ENCODE results near the gene CSE1L.
"Not testable (repeated sequence)": the region's sequence is repeated elsewhere in the genome, so short reads cannot be mapped to it uniquely, and the experiment has no call there.

CSE1L gene

GRCh38 chr20:49133571-49133970, 87.5 kb downstream of the CSE1L start:
- no peak overlapping the region for H2AFZ ChIP-seq (ENCODE audit: low read depth, low read length)
- H3K4me1 ChIP-seq (ENCODE audit: control insufficient read depth, insufficient read depth, low read depth, low read length): peaks cover 3% of the 10 kb centered on the region
- H2BK120ac ChIP-seq (ENCODE audit: low read depth, low read length): no peak overlapping the region
- H3K23ac ChIP-seq (ENCODE audit: low read length in 2 of 2): no peak overlapping the region
- no peak overlapping the region for H4K8ac ChIP-seq (ENCODE audit: low read length)
- no peaks in the 10 kb centered on the region for H3K27me3 ChIP-seq (ENCODE audit: control insufficient read depth in 1 of 2, insufficient read depth in 1 of 2, low read length in 2 of 2)
- no peak overlapping the region for H2BK15ac ChIP-seq (ENCODE audit: low read depth, poor library complexity, severe bottlenecking)
- no peak overlapping the region for H3K27ac ChIP-seq (ENCODE audit: low read length, poor library complexity, severe bottlenecking)
- H3K36me3 ChIP-seq (ENCODE audit: control insufficient read depth in 1 of 2, insufficient read depth in 2 of 2, low read depth in 1 of 2, low read length in 2 of 2): peaks cover 22 to 62% of the 10 kb centered on the region in 2 experiments
- no peak overlapping the region for H3K18ac ChIP-seq (ENCODE audit: low read depth in 1 of 2, low read length in 2 of 2)
- H3K9ac ChIP-seq (ENCODE audit: low read length): no peak overlapping the region
- H3K9me3 ChIP-seq (ENCODE audit: control insufficient read depth, low read length): no peaks in the 10 kb centered on the region
- whole genome bisulfite sequencing: 83% methylated on average over 2 of the region's 3 CpGs
- no peak overlapping the region for H2BK12ac ChIP-seq (ENCODE audit: low read length in 2 of 2)
- DNase-seq: no peak
- H3K4ac ChIP-seq (ENCODE audit: low read depth in 1 of 2, low read length in 2 of 2): no peak overlapping the region
- H3K14ac ChIP-seq (ENCODE audit: low read length in 2 of 2): no peak overlapping the region
- no peak overlapping the region for H4K91ac ChIP-seq (ENCODE audit: low read length)
- no peak overlapping the region for H2BK5ac ChIP-seq (ENCODE audit: low read depth, low read length, poor library complexity, severe bottlenecking)
- no peak overlapping the region for H3K4me2 ChIP-seq (ENCODE audit: low read length, poor library complexity, severe bottlenecking)
- H3K79me1 ChIP-seq (replicated peaks; ENCODE audit: low read length, poor library complexity, severe bottlenecking): peaks cover 32% of the 10 kb centered on the region
- H3K4me3 ChIP-seq (ENCODE audit: insufficient read depth in 1 of 2, low read depth in 1 of 2, low read length in 2 of 2): no peak overlapping the region
- H2AK5ac ChIP-seq (ENCODE audit: low read length, severe bottlenecking): no peak overlapping the region

DNA sequence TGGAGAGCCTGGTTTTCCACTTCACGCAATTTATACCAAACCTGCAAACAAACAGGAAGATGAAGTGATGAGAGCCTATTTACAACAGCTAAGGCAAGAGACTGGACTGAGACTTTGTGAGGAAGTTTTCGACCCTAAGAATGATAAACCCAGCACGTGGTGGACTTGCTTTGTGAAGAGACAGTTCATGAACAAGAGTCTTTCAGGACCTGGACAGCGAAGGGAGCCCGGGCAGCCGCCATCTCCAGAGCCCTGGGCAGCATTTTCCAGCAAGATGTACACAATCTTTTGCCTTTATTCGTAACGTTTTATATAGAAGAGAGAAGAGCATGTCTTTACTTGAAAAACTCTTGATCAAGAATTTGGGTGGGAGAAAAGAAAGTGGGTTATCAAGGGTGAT, 88.7 kb downstream of the CSE1L start:
- not testable (repeated sequence) for H3K14ac ChIP-seq (ENCODE audit: low read length in 2 of 2); H4K91ac ChIP-seq (ENCODE audit: low read length); H2BK15ac ChIP-seq (ENCODE audit: low read depth, poor library complexity, severe bottlenecking); H2AFZ ChIP-seq (ENCODE audit: low read depth, low read length); H3K23ac ChIP-seq (ENCODE audit: low read length in 2 of 2); H3K27ac ChIP-seq (ENCODE audit: low read length, poor library complexity, severe bottlenecking); H3K9me3 ChIP-seq (ENCODE audit: control insufficient read depth, low read length); H2BK5ac ChIP-seq (ENCODE audit: low read depth, low read length, poor library complexity, severe bottlenecking); DNase-seq; H3K27me3 ChIP-seq (ENCODE audit: control insufficient read depth in 1 of 2, insufficient read depth in 1 of 2, low read length in 2 of 2); H3K18ac ChIP-seq (ENCODE audit: low read depth in 1 of 2, low read length in 2 of 2); H2BK12ac ChIP-seq (ENCODE audit: low read length in 2 of 2); H2AK5ac ChIP-seq (ENCODE audit: low read length, severe bottlenecking); H3K4me3 ChIP-seq (ENCODE audit: insufficient read depth in 1 of 2, low read depth in 1 of 2, low read length in 2 of 2); H3K4me1 ChIP-seq (ENCODE audit: control insufficient read depth, insufficient read depth, low read depth, low read length); H4K8ac ChIP-seq (ENCODE audit: low read length); H3K9ac ChIP-seq (ENCODE audit: low read length); H3K4me2 ChIP-seq (ENCODE audit: low read length, poor library complexity, severe bottlenecking); H2BK120ac ChIP-seq (ENCODE audit: low read depth, low read length); H3K4ac ChIP-seq (ENCODE audit: low read depth in 1 of 2, low read length in 2 of 2)
- peaks cover 30% of the 10 kb centered on the region for H3K79me1 ChIP-seq (replicated peaks; ENCODE audit: low read length, poor library complexity, severe bottlenecking)
- H3K36me3 ChIP-seq (ENCODE audit: control insufficient read depth in 1 of 2, insufficient read depth in 2 of 2, low read depth in 1 of 2, low read length in 2 of 2): peaks cover 22 to 59% of the 10 kb centered on the region in 2 experiments
- 97% methylated on average over 7 of the region's 8 CpGs for WGBS

GRCh38 chr20:49136817-49137571, 90.9 kb downstream of the CSE1L start:
- Histone ChIP-seq H3K18ac (ENCODE audit: low read depth in 1 of 2, low read length in 2 of 2) (no peak overlapping the region), H3K23ac (ENCODE audit: low read length in 2 of 2) (no peak overlapping the region), H3K79me1 (replicated peaks; ENCODE audit: low read length, poor library complexity, severe bottlenecking) (peaks cover 21% of the 10 kb centered on the region), H3K4ac (ENCODE audit: low read depth in 1 of 2, low read length in 2 of 2) (no peak overlapping the region), H2AFZ (ENCODE audit: low read depth, low read length) (no peak overlapping the region), H3K36me3 (ENCODE audit: control insufficient read depth in 1 of 2, insufficient read depth in 2 of 2, low read depth in 1 of 2, low read length in 2 of 2) (peaks cover 20 to 39% of the 10 kb centered on the region in 2 experiments), H3K4me1 (ENCODE audit: control insufficient read depth, insufficient read depth, low read depth, low read length) (peaks cover 3% of the 10 kb centered on the region), H4K91ac (ENCODE audit: low read length) (no peak overlapping the region), H3K9ac (ENCODE audit: low read length) (no peak overlapping the region), H3K4me3 (ENCODE audit: insufficient read depth in 1 of 2, low read depth in 1 of 2, low read length in 2 of 2) (no peak overlapping the region), H3K9me3 (ENCODE audit: control insufficient read depth, low read length) (no peaks in the 10 kb centered on the region), H2BK5ac (ENCODE audit: low read depth, low read length, poor library complexity, severe bottlenecking) (no peak overlapping the region), H3K27me3 (ENCODE audit: control insufficient read depth in 1 of 2, insufficient read depth in 1 of 2, low read length in 2 of 2) (no peaks in the 10 kb centered on the region), H2BK15ac (ENCODE audit: low read depth, poor library complexity, severe bottlenecking) (no peak overlapping the region), H3K4me2 (ENCODE audit: low read length, poor library complexity, severe bottlenecking) (no peak overlapping the region), H2BK120ac (ENCODE audit: low read depth, low read length) (no peak overlapping the region), H2AK5ac (ENCODE audit: low read length, severe bottlenecking) (no peak overlapping the region), H3K27ac (ENCODE audit: low read length, poor library complexity, severe bottlenecking) (no peak overlapping the region), H4K8ac (ENCODE audit: low read length) (peak overlapping the region; percentile 39), H2BK12ac (ENCODE audit: low read length in 2 of 2) (no peak overlapping the region), H3K14ac (ENCODE audit: low read length in 2 of 2) (no peak overlapping the region)
- no peak for DNase-seq
- 98% methylated on average over 14 of the region's 15 CpGs for WGBS

DNA sequence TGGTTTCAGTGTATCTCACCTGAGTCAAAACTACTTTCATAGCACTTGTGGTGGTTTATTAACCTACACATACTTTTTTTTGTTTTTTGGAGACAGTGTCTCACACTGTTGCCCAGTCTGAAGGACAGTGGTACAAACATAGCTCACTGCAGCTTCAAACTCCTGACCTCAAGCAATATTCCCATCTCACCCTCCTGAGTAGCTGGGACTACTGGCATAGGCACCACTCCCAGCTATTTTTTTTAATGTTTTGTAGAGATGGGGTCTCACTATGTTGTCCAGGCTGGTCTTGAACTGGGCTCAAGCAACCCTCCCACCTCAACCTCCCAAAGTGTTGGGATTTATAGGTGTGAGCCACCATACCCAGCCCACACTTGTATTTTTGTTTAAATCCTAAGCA, 92.3 kb downstream of the CSE1L start:
- no peak overlapping the region for H3K4ac ChIP-seq (ENCODE audit: low read depth in 1 of 2, low read length in 2 of 2)

More for the DNA sequence above, 92.3 kb downstream of the CSE1L start:
- Histone ChIP-seq H2AFZ (ENCODE audit: low read depth, low read length) (no peak overlapping the region), H3K14ac (ENCODE audit: low read length in 2 of 2) (no peak overlapping the region), H3K27me3 (ENCODE audit: control insufficient read depth in 1 of 2, insufficient read depth in 1 of 2, low read length in 2 of 2) (no peaks in the 10 kb centered on the region), H2BK5ac (ENCODE audit: low read depth, low read length, poor library complexity, severe bottlenecking) (no peak overlapping the region), H3K4me1 (ENCODE audit: control insufficient read depth, insufficient read depth, low read depth, low read length) (peaks cover under 1% of the 10 kb centered on the region), H3K27ac (ENCODE audit: low read length, poor library complexity, severe bottlenecking) (no peak overlapping the region), H2AK5ac (ENCODE audit: low read length, severe bottlenecking) (no peak overlapping the region), H2BK12ac (ENCODE audit: low read length in 2 of 2) (no peak overlapping the region), H3K4me3 (ENCODE audit: insufficient read depth in 1 of 2, low read depth in 1 of 2, low read length in 2 of 2) (no peak overlapping the region), H3K23ac (ENCODE audit: low read length in 2 of 2) (no peak overlapping the region), H3K79me1 (replicated peaks; ENCODE audit: low read length, poor library complexity, severe bottlenecking) (peaks cover 25% of the 10 kb centered on the region), H4K91ac (ENCODE audit: low read length) (no peak overlapping the region), H4K8ac (ENCODE audit: low read length) (no peak overlapping the region), H3K4me2 (ENCODE audit: low read length, poor library complexity, severe bottlenecking) (no peak overlapping the region), H3K18ac (ENCODE audit: low read depth in 1 of 2, low read length in 2 of 2) (no peak overlapping the region), H3K36me3 (ENCODE audit: control insufficient read depth in 1 of 2, insufficient read depth in 2 of 2, low read depth in 1 of 2, low read length in 2 of 2) (peaks cover 14 to 41% of the 10 kb centered on the region in 2 experiments), H3K9ac (ENCODE audit: low read length) (no peak overlapping the region), H3K9me3 (ENCODE audit: control insufficient read depth, low read length) (no peaks in the 10 kb centered on the region), H2BK15ac (ENCODE audit: low read depth, poor library complexity, severe bottlenecking) (no peak overlapping the region), H2BK120ac (ENCODE audit: low read depth, low read length) (no peak overlapping the region)
- DNase-seq: no peak
